GM12801 (cell line): ENCODE results near the gene COPS6.

Experiments used
- CTCF ChIP-seq: IDR thresholded peaks from one replicate; pipeline ENCODE4 v1.5.1; 2011; ENCODE audit warnings: control low read depth; ENCODE audit not compliant: insufficient read length; ENCODE audit errors: extremely low read depth

Gene COPS6

DNA sequence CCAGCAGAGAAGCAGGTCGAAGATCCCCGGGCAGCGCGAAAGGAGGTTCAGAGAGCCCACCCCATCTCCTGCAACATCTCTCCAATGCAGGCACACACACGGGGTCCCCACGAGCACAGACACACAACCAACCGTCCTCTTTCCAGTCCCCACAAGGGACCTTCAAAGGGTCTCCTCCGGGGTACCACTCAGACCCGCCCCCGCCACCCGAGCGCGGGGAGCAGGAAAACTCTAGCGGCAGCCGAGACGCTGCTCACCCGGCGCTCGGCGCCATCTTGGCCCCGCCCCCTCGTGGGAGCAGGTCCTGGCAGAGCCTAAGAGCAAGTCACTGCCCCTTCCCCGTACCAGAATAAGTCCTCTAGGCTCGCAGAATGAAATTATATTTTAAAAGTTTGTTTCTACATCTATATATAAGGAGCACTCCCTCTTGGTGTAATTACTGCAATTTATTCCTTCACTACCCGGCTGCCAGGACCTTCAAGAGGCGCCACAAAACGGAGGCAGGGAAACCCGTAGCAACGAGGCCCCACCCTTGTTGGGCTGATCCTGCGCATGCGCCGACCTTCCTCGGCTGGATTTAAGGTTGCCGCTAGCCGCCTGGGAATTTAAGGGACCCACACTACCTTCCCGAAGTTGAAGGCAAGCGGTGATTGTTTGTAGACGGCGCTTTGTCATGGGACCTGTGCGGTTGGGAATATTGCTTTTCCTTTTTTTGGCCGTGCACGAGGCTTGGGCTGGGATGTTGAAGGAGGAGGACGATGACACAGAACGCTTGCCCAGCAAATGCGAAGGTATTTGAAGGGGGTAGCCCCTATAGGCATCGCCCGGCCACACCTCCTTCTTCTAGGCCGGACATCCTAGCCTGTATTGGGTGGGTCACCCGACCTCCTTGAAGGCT lies 30.6 kb downstream of the COPS6 start, which contains the start of the genes CNPY4 and TAF6:
Gene CNPY4, plus strand, starts transcription at position 563 of the 898 bp plus-strand sequence. Its CDS starts 111 bp downstream, at position 674.
Gene TAF6, minus strand, starts transcription at position 287 of the 898 bp plus-strand sequence. CDS start 5,149 bp downstream, outside the sequence.
- no peak for TF ChIP-seq CTCF

- no peak for TF ChIP-seq CTCF
Measured at GRCh38 chr7:100119970-100120732, 31.4 kb downstream of the COPS6 start.

DNA sequence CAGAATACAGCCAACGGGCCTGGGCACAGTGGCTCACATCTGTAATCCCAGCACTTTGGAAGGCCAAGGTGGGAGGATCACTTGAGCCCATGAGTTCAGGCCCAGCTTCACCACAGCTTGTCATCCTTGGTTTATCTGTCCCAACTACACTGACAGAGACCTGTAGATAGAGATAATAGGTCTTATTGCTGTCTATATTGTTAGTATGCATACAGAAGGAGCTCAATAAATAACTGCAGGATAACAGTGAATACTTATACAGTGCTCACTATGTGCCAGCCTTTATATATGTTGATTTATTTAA lies 31.9 kb downstream of the COPS6 start:
- TF ChIP-seq CTCF: no peak

- no peak for TF ChIP-seq CTCF
Measured at GRCh38 chr7:100122067-100122466, 33.3 kb downstream of the COPS6 start.

- TF ChIP-seq CTCF: no peak
Measured at GRCh38 chr7:100122568-100122967, 33.8 kb downstream of the COPS6 start.

DNA sequence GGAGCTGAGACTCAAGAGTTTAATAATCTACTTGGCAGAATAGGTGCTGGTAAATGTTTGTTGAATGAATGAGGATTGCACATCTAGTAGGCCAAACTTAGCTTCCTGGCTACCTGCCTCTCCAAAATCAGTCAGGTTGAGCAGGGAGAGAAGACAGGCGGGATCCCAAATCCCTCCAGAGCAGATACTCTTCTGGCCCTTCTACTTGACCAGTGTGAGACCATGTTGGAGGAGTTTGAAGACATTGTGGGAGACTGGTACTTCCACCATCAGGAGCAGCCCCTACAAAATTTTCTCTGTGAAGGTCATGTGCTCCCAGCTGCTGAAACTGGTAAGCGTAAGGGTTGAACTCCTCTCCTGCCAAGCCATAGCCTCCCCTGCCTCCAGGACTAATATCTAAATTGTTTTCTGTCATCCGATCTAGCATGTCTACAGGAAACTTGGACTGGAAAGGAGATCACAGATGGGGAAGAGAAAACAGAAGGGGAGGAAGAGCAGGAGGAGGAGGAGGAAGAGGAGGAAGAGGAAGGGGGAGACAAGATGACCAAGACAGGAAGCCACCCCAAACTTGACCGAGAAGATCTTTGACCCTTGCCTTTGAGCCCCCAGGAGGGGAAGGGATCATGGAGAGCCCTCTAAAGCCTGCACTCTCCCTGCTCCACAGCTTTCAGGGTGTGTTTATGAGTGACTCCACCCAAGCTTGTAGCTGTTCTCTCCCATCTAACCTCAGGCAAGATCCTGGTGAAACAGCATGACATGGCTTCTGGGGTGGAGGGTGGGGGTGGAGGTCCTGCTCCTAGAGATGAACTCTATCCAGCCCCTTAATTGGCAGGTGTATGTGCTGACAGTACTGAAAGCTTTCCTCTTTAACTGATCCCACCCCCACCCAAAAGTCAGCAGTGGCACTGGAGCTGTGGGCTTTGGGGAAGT lies 35.8 kb downstream of the COPS6 start:
- TF ChIP-seq CTCF: no peak
